ENCODE results near the gene MYO18A.

MYO18A gene

DNA sequence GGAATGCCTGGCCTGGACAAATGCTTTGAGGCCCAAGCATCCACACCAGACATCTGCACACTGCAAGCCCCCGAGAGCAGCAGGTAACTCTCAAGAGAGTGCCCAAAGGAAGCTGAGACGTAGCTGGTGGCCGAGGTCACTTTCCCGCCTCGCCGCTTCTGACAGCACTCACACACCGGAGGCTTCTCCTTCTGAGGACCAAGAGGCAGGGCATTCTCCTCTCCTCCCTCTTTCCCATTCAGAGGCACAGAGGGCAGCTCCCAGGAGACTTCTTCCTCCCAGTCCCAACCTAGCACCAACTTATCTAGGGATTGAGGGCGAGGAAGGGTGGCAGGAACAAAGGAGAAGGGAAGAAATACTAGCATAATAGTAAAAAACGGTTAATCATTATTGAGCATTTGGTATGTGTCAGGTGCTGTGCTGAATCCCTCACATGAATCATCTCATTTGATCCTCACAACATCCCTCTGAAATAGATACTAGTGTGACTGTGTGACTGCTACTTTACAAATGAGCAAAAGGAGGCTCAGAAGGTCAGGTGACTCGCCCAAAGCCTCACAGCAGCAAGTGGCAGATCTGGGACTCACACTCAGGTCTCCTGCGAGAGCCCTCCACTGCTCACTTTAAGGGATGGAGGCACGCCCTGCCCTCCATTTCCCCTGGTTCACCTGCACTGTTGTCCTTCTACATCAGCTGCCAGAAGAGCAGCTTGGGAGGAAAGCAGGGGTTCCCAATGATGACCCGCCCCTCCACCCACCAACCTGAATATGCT is 41.8 kb downstream of the MYO18A start:
- no peak for DNase-seq (ENCODE audit: low read depth, low spot score)
- H3K4me3 ChIP-seq (ENCODE audit: low read depth, low read length): no peak overlapping the region
- in situ Hi-C loops (cut with HindIII; ENCODE audit: low sequenced_read_pairs): no loop called here
- no peak for TF ChIP-seq CTCF (IDR thresholded peaks at IDR 0.05; ENCODE audit: low read depth, low read length)

GRCh38 chr17:29136998-29137730 is 43.0 kb downstream of the MYO18A start:
- no peak for DNase-seq (ENCODE audit: low read depth, low spot score)
- H3K4me3 ChIP-seq (ENCODE audit: low read depth, low read length): no peak overlapping the region
- in situ Hi-C loops (cut with HindIII; ENCODE audit: low sequenced_read_pairs): no loop called here
- no peak for TF ChIP-seq CTCF (IDR thresholded peaks at IDR 0.05; ENCODE audit: low read depth, low read length)

- in situ Hi-C loops (cut with HindIII; ENCODE audit: low sequenced_read_pairs): no loop called here
- no peak overlapping the region for H3K4me3 ChIP-seq (ENCODE audit: low read depth, low read length)
- no peak for DNase-seq (ENCODE audit: low read depth, low spot score)
- no peak for TF ChIP-seq CTCF (IDR thresholded peaks at IDR 0.05; ENCODE audit: low read depth, low read length)
Measured at GRCh38 chr17:29135464-29135863, 44.7 kb downstream of the MYO18A start.

- peak; percentile 71 for DNase-seq (ENCODE audit: low read depth, low spot score)
- H3K4me3 ChIP-seq (ENCODE audit: low read depth, low read length): no peak overlapping the region
- in situ Hi-C loops (cut with HindIII; ENCODE audit: low sequenced_read_pairs): no loop called here
- no peak for TF ChIP-seq CTCF (IDR thresholded peaks at IDR 0.05; ENCODE audit: low read depth, low read length)
Measured at GRCh38 chr17:29133121-29133713, 47.0 kb downstream of the MYO18A start.

- no peak for TF ChIP-seq CTCF (IDR thresholded peaks at IDR 0.05; ENCODE audit: low read depth, low read length)
- in situ Hi-C loops (cut with HindIII; ENCODE audit: low sequenced_read_pairs): no loop called here
- no peak overlapping the region for H3K4me3 ChIP-seq (ENCODE audit: low read depth, low read length)
- DNase-seq (ENCODE audit: low read depth, low spot score): peak; percentile 77
Measured at GRCh38 chr17:29131814-29132682, 48.1 kb downstream of the MYO18A start.

DNA sequence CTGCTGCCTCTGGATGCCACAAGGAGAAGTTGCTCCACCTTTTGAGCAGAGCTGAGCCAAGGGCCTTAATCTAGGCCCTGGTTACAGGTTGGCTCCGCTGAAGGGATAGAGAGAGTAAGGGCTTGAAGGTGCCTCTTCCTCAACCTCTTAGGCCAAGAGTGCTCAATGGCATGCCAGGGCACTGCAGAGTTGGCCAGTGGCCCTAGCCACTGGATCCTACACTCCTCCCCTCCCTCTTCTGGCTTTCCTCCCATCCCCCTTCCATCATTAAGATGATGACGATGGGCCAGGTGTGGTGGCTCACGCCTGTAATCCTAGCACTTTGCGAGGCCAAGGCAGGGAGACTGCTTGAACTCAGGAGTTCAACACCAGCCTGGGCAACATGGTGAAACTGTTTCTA is 50.5 kb downstream of the MYO18A start:
- H3K4me3 ChIP-seq (ENCODE audit: low read depth, low read length): no peak overlapping the region
- no peak for TF ChIP-seq CTCF (IDR thresholded peaks at IDR 0.05; ENCODE audit: low read depth, low read length)
- no peak for DNase-seq (ENCODE audit: low read depth, low spot score)
- in situ Hi-C loops (cut with HindIII; ENCODE audit: low sequenced_read_pairs): no loop called here
